OCI-LY1 (cell line): Measurements from ENCODE around the gene WDR31.

Experiments used
- H2AFZ ChIP-seq: fragments of 200-600 bp; sonication (generic), shearing (Covaris generic); 2 replicates; pipeline ENCODE4 v1.6.0; 2014; ENCODE audit warnings: antibody characterized with exemption, mild to moderate bottlenecking, low read length
- H3F3A ChIP-seq: fragments of 200-600 bp; sonication (generic), shearing (Covaris generic); 2 replicates; pipeline ENCODE4 v1.6.0; 2014; ENCODE audit warnings: mild to moderate bottlenecking, antibody characterized with exemption, low read length, moderate library complexity; ENCODE audit not compliant: insufficient read depth
- H3K27ac ChIP-seq: fragments of 200-600 bp; sonication (generic); 2 replicates; pipeline ENCODE4 v1.5.1; 2014; ENCODE audit warnings: low read length, mixed run types, mild to moderate bottlenecking, low read depth; ENCODE audit not compliant: poor library complexity, severe bottlenecking
- H3K27me3 ChIP-seq: fragments of 200-600 bp; sonication (generic); 2 replicates; pipeline ENCODE4 v1.6.0; 2014; ENCODE audit warnings: antibody characterized with exemption, mild to moderate bottlenecking, low read length, moderate library complexity; ENCODE audit not compliant: insufficient read depth
- H3K36me3 ChIP-seq: fragments of 200-600 bp; sonication (generic); 2 replicates; pipeline ENCODE4 v1.6.1; 2014; ENCODE audit warnings: mild to moderate bottlenecking, antibody characterized with exemption, low read length, moderate library complexity, mixed read lengths; ENCODE audit not compliant: insufficient read depth
- H3K4me1 ChIP-seq: fragments of 200-600 bp; sonication (generic); 2 replicates; pipeline ENCODE4 v1.5.1; 2014; ENCODE audit warnings: mild to moderate bottlenecking, low read length, moderate library complexity; ENCODE audit not compliant: insufficient read depth, severe bottlenecking
- H3K4me2 ChIP-seq: fragments of 200-600 bp; sonication (generic), shearing (Covaris generic); 2 replicates; pipeline ENCODE4 v1.6.1; 2014; ENCODE audit warnings: low read length
- H3K4me3 ChIP-seq: fragments of 200-600 bp; sonication (generic); 2 replicates; pipeline ENCODE4 v1.5.1; 2014; ENCODE audit warnings: low read length, low read depth, mild to moderate bottlenecking, mixed read lengths; ENCODE audit not compliant: poor library complexity, severe bottlenecking
- H3K79me2 ChIP-seq: fragments of 200-600 bp; shearing (Covaris generic); 2 replicates; pipeline ENCODE4 v1.6.1; 2016; ENCODE audit warnings: mixed run types, low read length, mixed read lengths; ENCODE audit not compliant: insufficient read depth
- H3K9ac ChIP-seq: fragments of 200-600 bp; sonication (generic), shearing (Covaris generic); 2 replicates; pipeline ENCODE4 v1.6.1; 2014; ENCODE audit warnings: mild to moderate bottlenecking, low read length, mixed read lengths
- H3K9me2 ChIP-seq: fragments of 200-600 bp; sonication (generic), shearing (Covaris generic); 2 replicates; pipeline ENCODE4 v1.6.1; 2014; ENCODE audit warnings: low read depth, mild to moderate bottlenecking, low read length, mixed read lengths
- H3K9me3 ChIP-seq: fragments of 200-600 bp; shearing (Covaris generic); 2 replicates; pipeline ENCODE4 v1.6.1; 2014; ENCODE audit warnings: low read length, mixed read lengths
- H4K20me1 ChIP-seq: fragments of 200-600 bp; sonication (generic), shearing (Covaris generic); 2 replicates; pipeline ENCODE4 v1.6.0; 2016; ENCODE audit warnings: mild to moderate bottlenecking, low read length; ENCODE audit not compliant: insufficient read depth
- CTCF ChIP-seq: fragments of 200-600 bp; sonication (generic), shearing (Covaris generic); IDR thresholded peaks from 2 replicates; pipeline ENCODE4 v1.5.1; 2017; ENCODE audit warnings: mild to moderate bottlenecking, antibody characterized with exemption, low read length, moderate library complexity, mixed read lengths
- EZH2 ChIP-seq: fragments of 200-600 bp; sonication (generic), shearing (Covaris generic); IDR thresholded peaks from 2 replicates; pipeline ENCODE4 v1.8.0; 2017; ENCODE audit warnings: borderline replicate concordance, mixed run types, mild to moderate bottlenecking, antibody characterized with exemption, low read length, moderate library complexity, mixed read lengths

Gene WDR31

DNA sequence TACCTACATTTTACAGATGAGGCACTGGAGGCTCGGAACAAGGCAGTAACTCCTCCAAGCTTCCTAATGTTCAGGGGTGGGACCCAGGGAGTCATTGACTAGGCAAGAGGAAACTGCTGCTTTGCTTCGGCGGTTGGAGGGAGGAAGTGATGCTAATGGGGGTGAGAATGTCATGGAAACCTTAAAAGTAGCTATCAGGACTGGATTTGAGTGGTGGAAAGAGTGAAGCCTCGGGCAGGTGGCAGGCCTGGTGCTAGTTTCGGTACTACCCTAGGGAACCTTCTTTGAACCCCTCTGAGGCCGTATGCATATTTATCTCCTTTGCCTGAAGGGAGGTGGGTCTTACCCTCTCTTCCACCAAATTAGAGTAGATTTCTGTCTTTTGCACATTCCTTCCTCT, 10.9 kb upstream of the WDR31 start:
- peak overlapping the region; percentile 66 for H3K4me3 ChIP-seq

DNA sequence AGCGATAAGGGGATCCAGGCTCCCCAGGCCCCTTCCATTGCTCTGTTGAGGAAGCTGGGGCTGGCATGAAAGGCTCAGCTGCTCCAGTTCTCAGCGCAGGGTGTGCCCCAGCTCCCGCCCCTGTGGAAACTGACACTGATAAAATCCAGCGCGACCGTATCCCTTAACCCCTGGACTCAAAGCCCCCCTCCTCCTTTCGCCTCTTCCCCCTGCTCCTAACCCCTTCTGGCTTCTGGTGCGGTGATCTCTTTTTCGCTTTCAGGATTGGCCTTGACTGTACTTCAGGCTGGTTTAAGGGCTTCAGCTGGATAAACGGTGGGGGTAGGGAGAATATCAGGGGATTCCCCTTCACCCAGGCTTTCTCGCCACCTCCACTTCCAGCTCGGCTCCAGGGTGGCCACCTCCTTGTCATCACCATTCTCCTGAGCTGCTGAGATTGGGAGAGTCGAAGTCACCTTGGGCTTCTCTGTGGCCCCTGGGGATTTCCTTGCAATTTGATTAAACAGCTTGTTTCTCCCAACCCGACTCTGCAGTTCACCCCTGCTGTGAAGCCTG, 10.1 kb upstream of the WDR31 start:
- H3K4me2 ChIP-seq, result peak overlapping the region; percentile 69
- peak overlapping the region; percentile 66 for H3K9ac ChIP-seq
- no peaks in the 10 kb centered on the region for H3K9me2 ChIP-seq
- 0 out of 2 replicates have a peak, but pooled peaks cover 1% of the 10 kb centered on the region for H3K36me3 ChIP-seq
- no peak overlapping the region for H2AFZ ChIP-seq
- H3K9me3 ChIP-seq, result no peaks in the 10 kb centered on the region
- H3F3A ChIP-seq, result 0 out of 2 replicates have a peak, but pooled peaks cover 5% of the 10 kb centered on the region
- TF ChIP-seq CTCF, result no peak
- TF ChIP-seq EZH2, result no peak
- H4K20me1 ChIP-seq, result no peaks in the 10 kb centered on the region
- peaks cover 31% of the 10 kb centered on the region for H3K4me1 ChIP-seq
- peak overlapping the region; percentile 66 for H3K4me3 ChIP-seq
- no peaks in the 10 kb centered on the region for H3K79me2 ChIP-seq
- no peaks in the 10 kb centered on the region for H3K27me3 ChIP-seq
- peak overlapping the region; percentile 72 for H3K27ac ChIP-seq

More for the DNA sequence above, 10.9 kb upstream of the WDR31 start:
- peaks cover 4% of the 10 kb centered on the region; the same call in 1 of the 2 replicates for H3K36me3 ChIP-seq
- H3K9me2 ChIP-seq, result no peaks in the 10 kb centered on the region
- no peaks in the 10 kb centered on the region for H3F3A ChIP-seq
- no peaks in the 10 kb centered on the region for H4K20me1 ChIP-seq
- H3K27me3 ChIP-seq, result no peaks in the 10 kb centered on the region
- H3K27ac ChIP-seq, result peak overlapping the region; percentile 72
- no peak overlapping the region for H2AFZ ChIP-seq
- peak overlapping the region; percentile 66; the same call in 1 of the 2 replicates for H3K9ac ChIP-seq
- TF ChIP-seq CTCF (no peak), EZH2 (no peak)
- peak overlapping the region; percentile 69 for H3K4me2 ChIP-seq
- no peaks in the 10 kb centered on the region for H3K79me2 ChIP-seq
- peaks cover 31% of the 10 kb centered on the region for H3K4me1 ChIP-seq
- H3K9me3 ChIP-seq, result no peaks in the 10 kb centered on the region

DNA sequence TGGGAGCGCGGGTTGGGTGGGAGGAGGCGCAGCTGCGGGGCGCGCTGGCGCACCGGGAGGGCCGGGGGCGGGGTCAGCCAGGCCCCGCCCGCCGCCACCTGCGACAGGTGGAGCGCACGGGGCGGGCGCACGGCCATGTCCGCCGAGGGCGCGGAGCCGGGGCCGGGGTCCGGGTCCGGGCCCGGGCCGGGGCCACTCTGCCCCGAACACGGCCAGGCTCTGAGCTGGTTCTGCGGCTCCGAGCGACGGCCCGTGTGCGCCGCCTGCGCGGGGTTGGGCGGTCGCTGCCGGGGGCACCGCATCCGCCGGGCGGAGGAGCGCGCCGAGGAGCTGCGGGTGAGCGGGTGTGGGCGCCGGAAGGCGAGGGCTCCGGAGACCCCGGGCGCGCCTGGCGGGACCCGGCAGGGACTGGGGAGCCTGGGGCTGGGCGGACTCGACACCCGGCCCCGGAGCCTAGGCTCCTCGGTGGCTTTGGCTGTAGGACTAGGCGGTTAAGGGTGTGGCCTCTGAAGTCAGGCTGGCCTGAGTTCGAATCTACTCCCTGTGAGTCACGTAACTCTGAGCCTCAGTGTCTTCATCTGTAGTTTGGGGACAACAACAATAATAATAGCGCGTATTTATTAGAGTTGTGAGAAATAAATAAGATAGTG, 9.5 kb upstream of the WDR31 start, which contains the start of gene BSPRY:
Gene BSPRY (plus strand): TSS at position 97 of the 650 bp plus-strand sequence. CDS start 39 bp downstream, at position 136.
- Histone ChIP-seq H3K9me2 (no peaks in the 10 kb centered on the region), H4K20me1 (no peaks in the 10 kb centered on the region), H3K36me3 (no peaks in the 10 kb centered on the region), H3K4me3 (peak within 1 kb of the TSS; percentile 66), H3K79me2 (no peaks in the 10 kb centered on the region), H3K9ac (peak within 1 kb of the TSS; percentile 66), H3K27ac (peak within 1 kb of the TSS; percentile 72), H3K4me2 (peak within 1 kb of the TSS; percentile 69), H3F3A (0 out of 2 replicates have a peak, but pooled peaks cover 7% of the 10 kb centered on the region), H2AFZ (no peak within 1 kb of the TSS), H3K4me1 (peaks cover 31% of the 10 kb centered on the region), H3K27me3 (no peaks in the 10 kb centered on the region), H3K9me3 (no peaks in the 10 kb centered on the region)
- no peak for TF ChIP-seq EZH2
- no peak for TF ChIP-seq CTCF
